H1 (cell line): ENCODE results near the gene BARX1.

ENCODE experiments used
- EP300 ChIP-seq, 2 experiments: IDR thresholded peaks; 1 replicate in 1 of 2; 2 replicates in 1 of 2; pipeline ENCODE4 v1.6.1; 2011 to 2012; ENCODE audit warnings: low read depth in 2 of 2, low read length in 2 of 2, mild to moderate bottlenecking in 2 of 2, borderline replicate concordance in 1 of 2, inconsistent platforms in 1 of 2, moderate library complexity in 1 of 2
- FOSL1 ChIP-seq: IDR thresholded peaks from 2 replicates; pipeline ENCODE4 v1.6.1; 2011; ENCODE audit warnings: mild to moderate bottlenecking, low read depth, low read length, moderate library complexity; ENCODE audit not compliant: insufficient read depth
- GABPA ChIP-seq: IDR thresholded peaks from 2 replicates; pipeline ENCODE4 v1.6.1; 2011; ENCODE audit warnings: mild to moderate bottlenecking, low read length, moderate library complexity, borderline replicate concordance; ENCODE audit not compliant: insufficient read depth
- JUN ChIP-seq: IDR thresholded peaks from 2 replicates; pipeline ENCODE4 v1.6.1; 2011; ENCODE audit warnings: low read depth, mild to moderate bottlenecking, improper control_type of control experiment, low read length
- POLR2A ChIP-seq, 2 experiments: IDR thresholded peaks; 1 replicate in 1 of 2; 2 replicates in 1 of 2; pipeline ENCODE4 v1.6.1; 2011; ENCODE audit warnings: low read depth in 2 of 2, low read length in 2 of 2, mild to moderate bottlenecking in 2 of 2; ENCODE audit errors: control extremely low read depth in 1 of 2
- RAD21 ChIP-seq, 2 experiments: IDR thresholded peaks in 1 of 2; conservative IDR thresholded peaks in 1 of 2; 2 replicates each; pipeline ENCODE4 v1.6.1; 2011; ENCODE audit warnings: low read depth in 2 of 2, low read length in 2 of 2, improper control_type of control experiment in 1 of 2, inconsistent platforms in 1 of 2, mild to moderate bottlenecking in 1 of 2, moderate library complexity in 1 of 2
- SP4 ChIP-seq: IDR thresholded peaks from 2 replicates; pipeline ENCODE4 v1.6.1; 2012; ENCODE audit warnings: low read length, inconsistent platforms
- TAF1 ChIP-seq: IDR thresholded peaks from 2 replicates; pipeline ENCODE4 v1.6.1; 2011; ENCODE audit warnings: mild to moderate bottlenecking, low read depth, low read length
- TEAD4 ChIP-seq: IDR thresholded peaks from 2 replicates; pipeline ENCODE4 v1.6.1; 2012; ENCODE audit warnings: low read depth, low read length, inconsistent platforms, mixed read lengths
- TF ChIP-seq, protein P1 (sequence below), 3 experiments: IDR thresholded peaks; 1 replicate in 2 of 3; 2 replicates in 1 of 3; pipeline versions ENCODE4 v1.5.1 to v1.6.1; 2011; ENCODE audit warnings: low read length in 3 of 3, mild to moderate bottlenecking in 3 of 3, inconsistent platforms in 2 of 3, low read depth in 1 of 3, moderate library complexity in 1 of 3; ENCODE audit not compliant: insufficient read depth in 1 of 3; ENCODE audit errors: control extremely low read depth in 1 of 3
- TF ChIP-seq, protein P2 (sequence below): IDR thresholded peaks from 2 replicates; pipeline ENCODE4 v1.6.1; 2011; ENCODE audit warnings: low read length, improper control_type of control experiment

GRCh38 chr9:93978551-93978950 lies 23.4 kb upstream of the BARX1 start:
- no peak for TF ChIP-seq TAF1
- no peak for TF ChIP-seq RAD21 (IDR thresholded peaks at IDR 0.05 in 1 of 2, conservative IDR thresholded peaks at IDR 0.05 in 1 of 2; ENCODE audit: low read depth in 2 of 2, low read length in 2 of 2)
- no peak for TF ChIP-seq POLR2A (IDR thresholded peaks at IDR 0.05; ENCODE audit: control extremely low read depth in 1 of 2, low read depth in 2 of 2, low read length in 2 of 2)
- no peak for TF ChIP-seq EP300 (IDR thresholded peaks at IDR 0.05; ENCODE audit: borderline replicate concordance in 1 of 2, low read depth in 2 of 2, low read length in 2 of 2)
- TF ChIP-seq FOSL1 = no peak
- TF ChIP-seq, protein P1, sequence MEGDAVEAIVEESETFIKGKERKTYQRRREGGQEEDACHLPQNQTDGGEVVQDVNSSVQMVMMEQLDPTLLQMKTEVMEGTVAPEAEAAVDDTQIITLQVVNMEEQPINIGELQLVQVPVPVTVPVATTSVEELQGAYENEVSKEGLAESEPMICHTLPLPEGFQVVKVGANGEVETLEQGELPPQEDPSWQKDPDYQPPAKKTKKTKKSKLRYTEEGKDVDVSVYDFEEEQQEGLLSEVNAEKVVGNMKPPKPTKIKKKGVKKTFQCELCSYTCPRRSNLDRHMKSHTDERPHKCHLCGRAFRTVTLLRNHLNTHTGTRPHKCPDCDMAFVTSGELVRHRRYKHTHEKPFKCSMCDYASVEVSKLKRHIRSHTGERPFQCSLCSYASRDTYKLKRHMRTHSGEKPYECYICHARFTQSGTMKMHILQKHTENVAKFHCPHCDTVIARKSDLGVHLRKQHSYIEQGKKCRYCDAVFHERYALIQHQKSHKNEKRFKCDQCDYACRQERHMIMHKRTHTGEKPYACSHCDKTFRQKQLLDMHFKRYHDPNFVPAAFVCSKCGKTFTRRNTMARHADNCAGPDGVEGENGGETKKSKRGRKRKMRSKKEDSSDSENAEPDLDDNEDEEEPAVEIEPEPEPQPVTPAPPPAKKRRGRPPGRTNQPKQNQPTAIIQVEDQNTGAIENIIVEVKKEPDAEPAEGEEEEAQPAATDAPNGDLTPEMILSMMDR (IDR thresholded peaks at IDR 0.05; ENCODE audit: control extremely low read depth in 1 of 3, insufficient read depth in 1 of 3, low read depth in 1 of 3, low read length in 3 of 3) = no peak
- TF ChIP-seq SP4 = no peak
- no peak for TF ChIP-seq GABPA
- TF ChIP-seq JUN = no peak
- TF ChIP-seq TEAD4 = no peak
- TF ChIP-seq, protein P2, sequence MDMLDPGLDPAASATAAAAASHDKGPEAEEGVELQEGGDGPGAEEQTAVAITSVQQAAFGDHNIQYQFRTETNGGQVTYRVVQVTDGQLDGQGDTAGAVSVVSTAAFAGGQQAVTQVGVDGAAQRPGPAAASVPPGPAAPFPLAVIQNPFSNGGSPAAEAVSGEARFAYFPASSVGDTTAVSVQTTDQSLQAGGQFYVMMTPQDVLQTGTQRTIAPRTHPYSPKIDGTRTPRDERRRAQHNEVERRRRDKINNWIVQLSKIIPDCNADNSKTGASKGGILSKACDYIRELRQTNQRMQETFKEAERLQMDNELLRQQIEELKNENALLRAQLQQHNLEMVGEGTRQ = no peak
